COLO829 (cell line): ENCODE measurements around the gene STEAP2.
"Not testable (repeated sequence)": the region's sequence is repeated elsewhere in the genome, so short reads cannot be mapped to it uniquely, and the experiment has no call there.

Source experiments
- DNase-seq: peaks from one replicate; pipeline ENCODE4 v3.0.0; 2012; ENCODE audit warnings: low spot score

STEAP2 gene

GRCh38 chr7:90211391-90212148 is at the start of gene STEAP2:
TSS of gene STEAP2 (plus strand) at chr7:90211740. CDS start at chr7:90225083, 13,343 bp downstream.
- peak; percentile 40 for DNase-seq

GRCh38 chr7:90163534-90163933 is 48.0 kb upstream of the STEAP2 start:
- DNase-seq = no peak

- no peak for DNase-seq
Observed at GRCh38 chr7:90165724-90166123, 45.8 kb upstream of the STEAP2 start.

GRCh38 chr7:90166153-90166552 is 45.4 kb upstream of the STEAP2 start:
- no peak for DNase-seq

GRCh38 chr7:90167361-90167760 is 44.2 kb upstream of the STEAP2 start:
- DNase-seq = no peak

GRCh38 chr7:90169891-90170290 is 41.6 kb upstream of the STEAP2 start:
- DNase-seq = no peak

- DNase-seq = no peak
Observed at GRCh38 chr7:90172121-90172520, 39.4 kb upstream of the STEAP2 start.

- no peak for DNase-seq
Observed at GRCh38 chr7:90172624-90173023, 38.9 kb upstream of the STEAP2 start.

GRCh38 chr7:90173127-90173844 is 38.3 kb upstream of the STEAP2 start:
- DNase-seq = no peak

- no peak for DNase-seq
Observed at GRCh38 chr7:90175667-90176066, 35.9 kb upstream of the STEAP2 start.

GRCh38 chr7:90176195-90176594 is 35.3 kb upstream of the STEAP2 start:
- no peak for DNase-seq

- no peak for DNase-seq
Observed at GRCh38 chr7:90178166-90178565, 33.4 kb upstream of the STEAP2 start.

GRCh38 chr7:90178679-90179278 is 32.8 kb upstream of the STEAP2 start:
- DNase-seq = no peak

- DNase-seq = no peak
Observed at GRCh38 chr7:90180011-90180585, 31.4 kb upstream of the STEAP2 start.

GRCh38 chr7:90180649-90181048 is 30.9 kb upstream of the STEAP2 start:
- DNase-seq = no peak

- DNase-seq = no peak
Observed at GRCh38 chr7:90181485-90181884, 30.1 kb upstream of the STEAP2 start.

- not testable (repeated sequence) for DNase-seq
Observed at GRCh38 chr7:90186290-90186689, 25.2 kb upstream of the STEAP2 start.

GRCh38 chr7:90187507-90188050 is 24.0 kb upstream of the STEAP2 start:
- no peak for DNase-seq

GRCh38 chr7:90188281-90188680 is 23.3 kb upstream of the STEAP2 start:
- DNase-seq = no peak

- no peak for DNase-seq
Observed at GRCh38 chr7:90190995-90191394, 20.5 kb upstream of the STEAP2 start.

GRCh38 chr7:90191648-90192047 is 19.9 kb upstream of the STEAP2 start:
- no peak for DNase-seq
